ENCODE data around the gene HELQ.

The HELQ gene

DNA sequence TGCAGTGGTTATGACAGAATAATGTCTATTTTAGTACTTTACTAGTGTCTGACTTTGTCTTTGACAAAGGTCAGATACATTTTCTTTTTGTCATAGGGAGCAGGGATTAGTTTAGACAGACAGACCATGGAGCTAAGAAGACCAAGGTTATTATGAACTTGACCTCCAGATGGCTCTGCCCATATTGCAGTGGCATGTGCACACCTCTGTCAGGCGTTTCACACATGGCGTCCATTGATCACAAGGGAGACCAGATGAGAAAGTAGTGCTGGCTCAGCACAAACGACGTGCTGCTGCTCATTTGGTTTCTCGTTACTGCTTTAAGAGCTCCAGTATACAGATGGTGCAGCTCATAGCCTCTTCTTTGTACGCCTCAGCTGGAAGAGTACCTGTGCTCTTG lies 64.7 kb downstream of the HELQ start:
- POLR2A ChIA-PET = no interaction called here
- TF ChIP-seq, protein P1, sequence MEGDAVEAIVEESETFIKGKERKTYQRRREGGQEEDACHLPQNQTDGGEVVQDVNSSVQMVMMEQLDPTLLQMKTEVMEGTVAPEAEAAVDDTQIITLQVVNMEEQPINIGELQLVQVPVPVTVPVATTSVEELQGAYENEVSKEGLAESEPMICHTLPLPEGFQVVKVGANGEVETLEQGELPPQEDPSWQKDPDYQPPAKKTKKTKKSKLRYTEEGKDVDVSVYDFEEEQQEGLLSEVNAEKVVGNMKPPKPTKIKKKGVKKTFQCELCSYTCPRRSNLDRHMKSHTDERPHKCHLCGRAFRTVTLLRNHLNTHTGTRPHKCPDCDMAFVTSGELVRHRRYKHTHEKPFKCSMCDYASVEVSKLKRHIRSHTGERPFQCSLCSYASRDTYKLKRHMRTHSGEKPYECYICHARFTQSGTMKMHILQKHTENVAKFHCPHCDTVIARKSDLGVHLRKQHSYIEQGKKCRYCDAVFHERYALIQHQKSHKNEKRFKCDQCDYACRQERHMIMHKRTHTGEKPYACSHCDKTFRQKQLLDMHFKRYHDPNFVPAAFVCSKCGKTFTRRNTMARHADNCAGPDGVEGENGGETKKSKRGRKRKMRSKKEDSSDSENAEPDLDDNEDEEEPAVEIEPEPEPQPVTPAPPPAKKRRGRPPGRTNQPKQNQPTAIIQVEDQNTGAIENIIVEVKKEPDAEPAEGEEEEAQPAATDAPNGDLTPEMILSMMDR (IDR thresholded peaks at IDR 0.05; ENCODE audit: insufficient read depth, low read length, missing control alignments) = no peak
- no peak overlapping the region for H3K4me3 ChIP-seq (ENCODE audit: low read depth, low read length)
- DNase-seq (ENCODE audit: low read depth, low spot score) = no peak
- CTCF ChIA-PET = interaction anchor here (1.3 to 1.6 kb wide), 2 partner anchors 28 to 154 kb away, joined by 3 to 4 read pairs; no protein-coding TSS in a partner anchor

DNA sequence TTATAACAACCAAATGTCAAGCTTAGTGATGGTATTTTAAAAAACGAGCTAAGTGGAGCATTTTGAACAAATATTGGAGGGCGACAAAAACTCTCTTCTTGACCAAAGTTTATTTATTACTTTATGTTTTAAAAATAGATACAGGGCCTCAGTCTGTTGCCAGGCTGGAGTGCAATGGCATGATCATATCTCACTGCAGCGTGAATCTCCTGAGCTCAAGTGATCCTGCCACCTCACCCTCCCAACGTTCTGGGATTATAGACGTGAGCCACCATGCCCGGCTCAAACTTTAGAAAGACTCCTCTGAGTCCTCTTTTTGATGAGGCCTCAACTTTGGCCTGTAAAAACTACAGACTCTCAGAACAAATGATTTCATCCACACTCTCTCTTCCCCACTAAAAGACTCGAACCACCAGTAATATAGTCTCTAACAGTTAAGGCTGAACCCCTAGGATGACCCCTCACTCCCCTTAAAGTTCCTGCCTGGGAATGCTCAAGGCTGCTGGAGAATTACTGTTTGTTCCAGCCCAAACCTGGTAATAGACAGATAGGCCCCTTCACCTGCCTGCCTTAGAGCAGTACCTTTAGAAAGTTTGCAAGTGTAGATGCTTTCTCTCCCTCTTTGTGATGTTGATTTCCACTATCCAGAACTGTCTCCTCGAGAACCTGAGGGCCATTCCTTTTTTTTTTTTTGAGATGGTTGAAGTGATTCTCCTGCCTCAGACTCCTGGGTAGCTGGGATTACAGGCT lies 65.7 kb downstream of the HELQ start:
- H3K4me3 ChIP-seq (ENCODE audit: low read depth, low read length) = no peak overlapping the region
- CTCF ChIA-PET = no interaction called here
- TF ChIP-seq, protein P1 (IDR thresholded peaks at IDR 0.05; ENCODE audit: insufficient read depth, low read length, missing control alignments) = no peak
- POLR2A ChIA-PET = interaction anchor here (0.5 kb wide), 1 partner anchor 26 kb away, joined by 4 read pairs; no protein-coding TSS in a partner anchor
- DNase-seq (ENCODE audit: low read depth, low spot score) = no peak

DNA sequence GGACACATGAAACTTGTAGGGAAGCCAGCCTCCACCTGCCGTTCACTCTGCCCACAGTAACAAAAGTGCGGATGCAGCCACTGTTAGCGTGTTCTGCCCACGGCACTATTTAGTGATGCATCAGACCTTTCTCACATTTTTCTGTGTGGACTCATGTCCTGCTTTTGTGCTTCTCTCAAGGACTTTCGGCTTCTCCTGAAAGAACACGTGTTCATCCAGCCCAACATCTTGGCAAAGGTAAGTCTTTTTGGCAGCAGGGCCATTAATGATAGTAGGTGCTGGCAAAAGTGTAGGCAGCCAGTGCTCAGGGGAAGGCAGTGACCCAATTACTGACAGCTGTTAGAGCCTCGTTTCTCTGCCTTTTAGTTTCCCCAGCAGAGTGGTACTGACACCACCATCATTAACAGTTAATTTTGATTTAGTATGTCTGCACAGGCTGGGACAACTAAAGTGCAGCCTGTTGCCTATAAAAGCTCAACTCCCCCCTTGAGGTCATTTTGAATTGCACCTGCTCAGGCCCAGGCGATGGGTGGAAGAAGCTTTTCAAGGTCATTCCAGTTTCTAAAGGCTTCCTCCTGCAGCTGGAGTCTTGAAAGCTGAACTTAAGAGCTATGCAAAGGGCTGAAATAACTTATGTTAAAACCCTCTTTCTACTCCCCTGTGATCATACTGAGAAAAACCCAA lies 66.4 kb downstream of the HELQ start:
- H3K4me3 ChIP-seq (ENCODE audit: low read depth, low read length) = no peak overlapping the region
- DNase-seq (ENCODE audit: low read depth, low spot score) = no peak
- ChIA-PET CTCF (no interaction called here), POLR2A (interaction anchor here (0.5 kb wide), 1 partner anchor 25 kb away, joined by 4 read pairs; no protein-coding TSS in a partner anchor)
- TF ChIP-seq, protein P1 (IDR thresholded peaks at IDR 0.05; ENCODE audit: insufficient read depth, low read length, missing control alignments) = no peak

DNA sequence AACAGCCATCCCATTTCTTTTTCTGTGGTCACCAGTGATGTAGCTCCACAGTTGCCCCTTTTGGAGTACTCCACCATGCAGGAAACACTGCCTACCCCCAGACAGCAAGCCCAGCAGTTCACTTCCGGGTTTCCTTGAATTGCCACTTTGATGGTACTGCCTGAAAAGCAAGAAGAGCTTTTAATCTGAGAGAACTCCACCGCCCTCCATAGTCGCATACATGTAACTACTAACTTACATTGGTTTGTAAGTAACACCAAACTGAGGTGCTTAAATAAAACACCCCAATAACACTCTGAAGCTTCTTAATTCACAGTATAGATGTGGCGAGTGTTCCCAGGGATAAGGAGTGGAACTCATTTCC lies 67.3 kb downstream of the HELQ start:
- no peak for DNase-seq (ENCODE audit: low read depth, low spot score)
- TF ChIP-seq, protein P1 (IDR thresholded peaks at IDR 0.05; ENCODE audit: insufficient read depth, low read length, missing control alignments) = no peak
- ChIA-PET CTCF (no interaction called here), POLR2A (interaction anchor here (0.7 kb wide), 1 partner anchor 506 kb away, joined by 3 read pairs; no protein-coding TSS in a partner anchor)
- H3K4me3 ChIP-seq (ENCODE audit: low read depth, low read length) = no peak overlapping the region

DNA sequence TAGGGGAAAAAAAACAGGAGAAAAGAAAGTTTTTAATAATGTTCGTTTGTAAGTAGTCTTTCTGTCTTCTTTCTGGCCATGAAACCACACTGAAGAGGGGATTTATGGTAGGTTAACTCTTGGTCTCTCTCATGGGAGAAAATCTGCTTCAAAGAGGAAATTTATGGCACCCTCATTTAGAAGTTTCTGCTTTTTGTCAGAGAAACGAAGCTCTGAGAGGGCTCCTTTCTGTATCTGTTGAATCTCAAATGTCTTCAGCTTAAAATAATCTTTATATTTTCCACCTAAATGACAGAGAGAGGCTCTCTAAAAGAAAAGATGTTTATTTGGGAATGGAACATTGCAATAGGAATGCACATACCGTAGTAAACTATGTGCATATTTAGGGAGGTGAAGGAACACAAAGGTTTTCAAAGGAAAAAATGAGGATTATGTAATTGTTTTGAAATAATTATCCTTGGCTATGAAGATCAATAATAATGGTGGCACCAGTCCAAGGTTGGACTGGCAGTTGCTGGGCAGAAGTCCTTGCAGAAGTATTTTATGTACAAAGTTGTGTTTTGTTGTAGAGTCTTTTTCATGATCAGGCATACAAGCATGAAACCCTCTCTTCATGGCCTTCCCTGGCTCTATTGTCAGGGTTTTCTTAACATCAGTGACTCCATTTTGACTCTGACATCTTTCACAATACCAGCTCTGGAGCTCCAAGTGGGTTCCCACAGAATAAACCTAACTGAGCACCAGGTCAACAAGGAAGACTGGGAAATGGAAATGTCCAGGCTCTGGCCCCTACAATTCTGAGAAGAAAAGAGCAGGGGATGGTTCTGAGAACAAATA lies 67.9 kb downstream of the HELQ start:
- DNase-seq (ENCODE audit: low read depth, low spot score) = no peak
- ChIA-PET CTCF (interaction anchor here (1.2 to 2.7 kb wide), 2 partner anchors 19 to 25 kb away, joined by 3 to 8 read pairs; no protein-coding TSS in a partner anchor), POLR2A (interaction anchor here (0.7 kb wide), 1 partner anchor 505 kb away, joined by 3 read pairs; no protein-coding TSS in a partner anchor)
- H3K4me3 ChIP-seq (ENCODE audit: low read depth, low read length) = no peak overlapping the region
- TF ChIP-seq, protein P1 (IDR thresholded peaks at IDR 0.05; ENCODE audit: insufficient read depth, low read length, missing control alignments) = no peak
